SU-DHL-6 (cell line): Measurements from ENCODE around the gene TULP4.

Experiments
- H2AFZ ChIP-seq: fragments of 200-600 bp; sonication (generic); 2 replicates; pipeline ENCODE4 v1.6.1; 2014; ENCODE audit warnings: low read depth, mild to moderate bottlenecking, moderate library complexity, mixed read lengths, antibody characterized with exemption, low read length; ENCODE audit not compliant: severe bottlenecking
- H3F3A ChIP-seq: fragments of 200-600 bp; shearing (Covaris generic); 2 replicates; pipeline ENCODE4 v1.6.0; 2016; ENCODE audit warnings: antibody characterized with exemption, mild to moderate bottlenecking; ENCODE audit not compliant: insufficient read depth
- H3K27ac ChIP-seq: fragments of 200-600 bp; sonication (generic); 2 replicates; pipeline ENCODE4 v1.5.1; 2016; ENCODE audit warnings: low read depth, mild to moderate bottlenecking, low read length, moderate library complexity, mixed read lengths
- H3K27me3 ChIP-seq: fragments of 200-600 bp; sonication (generic), shearing (Covaris generic); 2 replicates; pipeline ENCODE4 v1.6.0; 2014; ENCODE audit warnings: mild to moderate bottlenecking, low read length
- H3K36me3 ChIP-seq: fragments of 200-600 bp; sonication (generic); 2 replicates; pipeline ENCODE4 v1.6.1; 2014; ENCODE audit warnings: mild to moderate bottlenecking, low read length, mixed read lengths
- H3K4me2 ChIP-seq: fragments of 300-600, 200-600 bp; shearing (Covaris generic), sonication (generic); 2 replicates; pipeline ENCODE4 v1.6.0; 2014; ENCODE audit warnings: low read length, low read depth, mild to moderate bottlenecking; ENCODE audit not compliant: poor library complexity, severe bottlenecking
- H3K4me3 ChIP-seq: fragments of 200-600 bp; sonication (generic); 2 replicates; pipeline ENCODE4 v1.5.1; 2014; ENCODE audit warnings: antibody characterized with exemption, low read length, mild to moderate bottlenecking, mixed read lengths; ENCODE audit not compliant: insufficient read depth, poor library complexity, severe bottlenecking
- H3K79me2 ChIP-seq: fragments of 200-600 bp; sonication (generic); 2 replicates; pipeline ENCODE4 v1.6.1; 2014; ENCODE audit warnings: mild to moderate bottlenecking, low read length, moderate library complexity; ENCODE audit not compliant: insufficient read depth
- H3K9ac ChIP-seq: fragments of 200-600 bp; sonication (generic); 2 replicates; pipeline ENCODE4 v1.7.0; 2014; ENCODE audit warnings: mild to moderate bottlenecking, low read length
- H3K9me2 ChIP-seq: fragments of 200-600 bp; sonication (generic); replicated peaks from 2 replicates; pipeline ENCODE4 v1.6.1; 2014; ENCODE audit warnings: low read length; ENCODE audit not compliant: insufficient read depth
- H3K9me3 ChIP-seq: fragments of 200-600 bp; sonication (generic); 2 replicates; pipeline ENCODE4 v1.6.1; 2014; ENCODE audit warnings: low read length, mixed read lengths; ENCODE audit not compliant: insufficient read depth
- H4K20me1 ChIP-seq: fragments of 200-600 bp; sonication (generic); 2 replicates; pipeline ENCODE4 v1.6.1; 2014; ENCODE audit warnings: low read depth, mild to moderate bottlenecking, antibody characterized with exemption, low read length, moderate library complexity, mixed read lengths
- CTCF ChIP-seq: fragments of 200-600 bp; sonication (generic); IDR thresholded peaks from one replicate; pipeline ENCODE4 v1.5.1; 2017; ENCODE audit warnings: antibody characterized with exemption, mild to moderate bottlenecking, low read length, moderate library complexity; ENCODE audit not compliant: insufficient read depth, poor library complexity, severe bottlenecking
- EZH2phosphoT487 ChIP-seq: fragments of 200-600 bp; sonication (generic), shearing (Covaris generic); conservative IDR thresholded peaks from 2 replicates; pipeline ENCODE4 v1.6.1; 2018; ENCODE audit warnings: mild to moderate bottlenecking, antibody characterized with exemption, low read length, moderate library complexity, mixed read lengths

TULP4 gene

GRCh38 chr6:158502263-158502950 is 190.1 kb downstream of the TULP4 start:
- H3K9me3 ChIP-seq, result no peaks in the 10 kb centered on the region
- no peaks in the 10 kb centered on the region for H3K27me3 ChIP-seq
- TF ChIP-seq CTCF (no peak), EZH2phosphoT487 (no peak)
- H3F3A ChIP-seq, result no peaks in the 10 kb centered on the region
- H4K20me1 ChIP-seq, result no peaks in the 10 kb centered on the region
- no peak overlapping the region for H3K4me3 ChIP-seq
- no peaks in the 10 kb centered on the region for H3K9me2 ChIP-seq
- H2AFZ ChIP-seq, result no peak overlapping the region
- no peak overlapping the region for H3K9ac ChIP-seq
- H3K36me3 ChIP-seq, result 0 out of 2 replicates have a peak, but pooled peaks cover 3% of the 10 kb centered on the region
- no peak overlapping the region for H3K27ac ChIP-seq
- H3K4me2 ChIP-seq, result no peak overlapping the region
- H3K79me2 ChIP-seq, result no peaks in the 10 kb centered on the region

GRCh38 chr6:158503222-158503621 is 191.0 kb downstream of the TULP4 start:
- 0 out of 2 replicates have a peak, but pooled peaks cover 3% of the 10 kb centered on the region for H3K36me3 ChIP-seq
- H3K79me2 ChIP-seq, result no peaks in the 10 kb centered on the region
- no peak overlapping the region for H3K4me2 ChIP-seq
- no peaks in the 10 kb centered on the region for H3K27me3 ChIP-seq
- no peaks in the 10 kb centered on the region for H3K9me3 ChIP-seq
- TF ChIP-seq CTCF (no peak), EZH2phosphoT487 (no peak)
- no peak overlapping the region for H3K9ac ChIP-seq
- H3F3A ChIP-seq, result no peaks in the 10 kb centered on the region
- H3K4me3 ChIP-seq, result no peak overlapping the region
- no peak overlapping the region for H2AFZ ChIP-seq
- H3K9me2 ChIP-seq, result no peaks in the 10 kb centered on the region
- H4K20me1 ChIP-seq, result no peaks in the 10 kb centered on the region
- H3K27ac ChIP-seq, result no peak overlapping the region

GRCh38 chr6:158503846-158504245 is 191.6 kb downstream of the TULP4 start:
- TF ChIP-seq CTCF (no peak), EZH2phosphoT487 (no peak)

More at GRCh38 chr6:158503846-158504245, 191.6 kb downstream of the TULP4 start:
- Histone ChIP-seq H3K9me2 (no peaks in the 10 kb centered on the region), H3K4me2 (no peak overlapping the region), H3K9ac (no peak overlapping the region), H3K79me2 (no peaks in the 10 kb centered on the region), H3K27me3 (no peaks in the 10 kb centered on the region), H3K27ac (no peak overlapping the region), H3K9me3 (no peaks in the 10 kb centered on the region), H3F3A (no peaks in the 10 kb centered on the region), H3K36me3 (0 out of 2 replicates have a peak, but pooled peaks cover 3% of the 10 kb centered on the region), H4K20me1 (no peaks in the 10 kb centered on the region), H3K4me3 (no peak overlapping the region), H2AFZ (no peak overlapping the region)
